Fibroblast of mammary gland (primary cell): ENCODE data around the gene DDI2.
"Not testable (repeated sequence)": the region's sequence is repeated elsewhere in the genome, so short reads cannot be mapped to it uniquely, and the experiment has no call there.

Source experiments
- DNase-seq: peaks from one replicate; pipeline ENCODE4 v3.0.0-alpha.2; 2010; ENCODE audit warnings: low read depth
- H3K4me3 ChIP-seq: 2 replicates; pipeline ENCODE4 v1.5.1; 2011; ENCODE audit warnings: low read depth, mild to moderate bottlenecking, low read length, moderate library complexity; ENCODE audit not compliant: control insufficient read depth
- CTCF ChIP-seq: conservative IDR thresholded peaks from 2 replicates; pipeline ENCODE4 v1.5.1; 2011; ENCODE audit warnings: low read depth, low read length, inconsistent platforms; ENCODE audit not compliant: control insufficient read depth, insufficient read depth

Gene DDI2

DNA sequence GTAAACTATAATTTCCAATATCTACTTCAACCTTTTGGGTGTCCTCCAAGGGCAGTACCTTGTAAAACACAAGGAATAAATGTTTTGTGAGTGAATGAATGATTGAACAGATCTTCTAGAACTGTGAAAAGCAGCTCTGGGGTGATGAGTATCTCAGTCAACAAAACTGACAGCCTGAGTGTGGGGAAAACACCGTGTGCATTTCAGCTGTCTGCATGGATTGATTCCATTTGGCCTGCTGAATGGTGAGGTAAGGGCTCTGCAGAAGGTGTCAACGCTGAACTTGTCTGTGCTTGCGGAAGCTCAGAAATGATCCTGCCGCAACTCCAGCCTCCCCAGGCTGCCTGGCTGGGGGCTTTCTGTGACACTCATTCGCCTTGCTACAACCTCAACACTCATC, 25.0 kb upstream of the DDI2 start:
- no peak for TF ChIP-seq CTCF
- H3K4me3 ChIP-seq: no peak overlapping the region
- no peak for DNase-seq

GRCh38 chr1:15595809-15596617, 21.2 kb upstream of the DDI2 start:
- no peak overlapping the region for H3K4me3 ChIP-seq
- TF ChIP-seq CTCF: no peak
- no peak for DNase-seq

- TF ChIP-seq CTCF: no peak
- no peak overlapping the region for H3K4me3 ChIP-seq
- no peak for DNase-seq
Observed at GRCh38 chr1:15598436-15598835, 18.8 kb upstream of the DDI2 start.

DNA sequence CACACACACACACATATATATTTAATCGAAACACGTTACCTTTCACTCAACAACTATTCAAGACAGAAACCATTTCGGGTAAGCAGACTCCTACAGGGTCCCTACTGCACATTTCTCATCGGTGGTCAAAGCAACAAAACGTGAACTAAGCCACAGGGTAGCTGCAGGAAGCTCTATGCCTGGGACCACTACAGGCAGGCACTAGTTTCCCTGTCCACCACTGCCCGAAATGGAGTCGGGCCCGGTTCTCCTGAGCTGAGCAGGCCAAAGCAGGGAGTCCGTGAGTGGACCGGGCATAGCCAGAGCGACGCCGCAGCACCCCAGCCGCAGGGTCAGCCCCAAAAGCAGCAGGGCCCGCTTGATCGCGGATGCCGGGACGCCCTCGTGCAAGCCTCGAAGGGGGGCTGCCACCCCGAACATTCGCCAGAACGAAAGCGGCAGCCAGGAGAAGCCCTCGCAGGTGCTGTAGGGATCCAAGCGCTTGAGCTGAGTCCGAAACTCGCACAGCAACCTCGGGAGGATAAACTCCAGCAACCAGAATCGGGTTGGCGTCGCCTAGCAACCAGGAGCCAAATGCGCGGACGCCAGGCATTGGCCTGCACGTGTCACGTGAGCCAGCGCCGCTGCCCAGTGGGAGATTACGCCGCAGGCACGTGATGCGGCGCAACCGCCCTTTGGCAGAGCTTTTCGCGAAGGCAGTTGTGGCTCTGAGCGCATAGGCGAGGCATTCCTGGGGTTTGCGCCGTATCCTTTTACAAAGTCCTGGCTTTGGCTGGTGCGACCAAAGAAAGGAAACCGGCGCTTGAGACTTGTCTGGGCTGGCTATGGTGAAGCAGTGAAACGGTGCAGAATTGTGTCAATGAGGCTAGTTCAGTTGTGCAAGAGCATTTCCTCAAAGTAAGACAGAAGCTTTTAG, 13.9 kb upstream of the DDI2 start:
- TF ChIP-seq CTCF: no peak
- H3K4me3 ChIP-seq: peak overlapping the region; percentile 82
- peak; percentile 95 for DNase-seq

DNA sequence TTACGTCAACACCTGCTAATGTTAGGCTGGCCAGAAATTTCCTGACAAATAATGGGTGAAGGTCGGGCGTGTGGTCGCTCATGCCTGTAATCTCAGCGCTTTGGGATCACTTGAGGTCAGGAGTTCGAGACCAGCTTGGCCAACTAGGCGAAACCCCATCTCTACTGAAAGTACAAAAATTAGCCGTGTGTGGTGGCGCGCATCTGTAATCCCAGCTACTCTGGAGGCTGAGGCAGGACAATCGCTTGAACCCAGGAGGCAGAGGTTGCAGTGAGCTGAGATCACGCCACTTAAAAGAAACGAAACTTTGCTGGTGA, 13.3 kb upstream of the DDI2 start:
- DNase-seq: not testable (repeated sequence)
- H3K4me3 ChIP-seq: peak overlapping the region; percentile 82

DNA sequence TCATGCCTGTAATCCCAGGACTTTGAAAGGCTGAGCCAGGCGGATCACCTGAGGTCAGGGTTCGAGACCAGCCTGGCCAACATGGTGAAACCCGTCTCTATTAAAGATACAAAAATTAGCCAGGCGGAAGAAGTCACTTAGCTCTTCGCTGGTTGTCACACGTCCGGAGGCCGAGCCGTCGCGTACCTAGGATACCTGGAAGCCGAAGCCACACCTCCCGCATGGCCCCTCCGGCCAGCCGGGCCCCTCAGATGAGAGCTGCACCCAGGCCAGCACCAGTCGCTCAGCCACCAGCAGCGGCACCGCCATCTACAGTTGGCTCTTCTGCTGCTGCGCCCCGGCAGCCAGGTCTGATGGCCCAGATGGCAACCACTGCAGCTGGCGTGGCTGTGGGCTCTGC, 12.9 kb upstream of the DDI2 start:
- DNase-seq, H3K4me3 ChIP-seq: not testable (repeated sequence)

- no peak for TF ChIP-seq CTCF
- H3K4me3 ChIP-seq: no peak overlapping the region
- no peak for DNase-seq
Observed at GRCh38 chr1:15605398-15606383, 11.6 kb upstream of the DDI2 start.
